ENCODE results near the gene ANKRD18A.

Gene ANKRD18A

GRCh38 chr9:38620483-38621433 lies at the start of gene ANKRD18A:
Gene ANKRD18A, minus strand, starts transcription at chr9:38620596. Its CDS starts 311 bp downstream, at chr9:38620285.
- peak; percentile 39 for DNase-seq (ENCODE audit: low read depth)
- in situ Hi-C loops (cut with HindIII; ENCODE audit: low sequenced_read_pairs), result no loop called here
- H3K4me3 ChIP-seq (ENCODE audit: low read depth, low read length), result peak within 1 kb of the TSS; percentile 55
- peak; percentile 64 for TF ChIP-seq CTCF (IDR thresholded peaks at IDR 0.05; ENCODE audit: low read depth, low read length, missing control alignments)

- no peak overlapping the region for H3K4me3 ChIP-seq (ENCODE audit: low read depth, low read length)
- in situ Hi-C loops (cut with HindIII; ENCODE audit: low sequenced_read_pairs), result no loop called here
- TF ChIP-seq CTCF (IDR thresholded peaks at IDR 0.05; ENCODE audit: low read depth, low read length, missing control alignments), result no peak
- DNase-seq (ENCODE audit: low read depth), result no peak
These were observed 48.5 kb upstream of the ANKRD18A start for GRCh38 chr9:38668791-38669466.

GRCh38 chr9:38662763-38663593 lies 42.6 kb upstream of the ANKRD18A start:
- in situ Hi-C loops (cut with HindIII; ENCODE audit: low sequenced_read_pairs), result no loop called here
- TF ChIP-seq CTCF (IDR thresholded peaks at IDR 0.05; ENCODE audit: low read depth, low read length, missing control alignments), result peak; percentile 83
- no peak overlapping the region for H3K4me3 ChIP-seq (ENCODE audit: low read depth, low read length)
- DNase-seq (ENCODE audit: low read depth), result no peak

GRCh38 chr9:38659538-38659937 lies 39.1 kb upstream of the ANKRD18A start:
- TF ChIP-seq CTCF (IDR thresholded peaks at IDR 0.05; ENCODE audit: low read depth, low read length, missing control alignments), result no peak
- H3K4me3 ChIP-seq (ENCODE audit: low read depth, low read length), result no peak overlapping the region
- in situ Hi-C loops (cut with HindIII; ENCODE audit: low sequenced_read_pairs), result no loop called here
- DNase-seq (ENCODE audit: low read depth), result no peak

- in situ Hi-C loops (cut with HindIII; ENCODE audit: low sequenced_read_pairs), result no loop called here
- H3K4me3 ChIP-seq (ENCODE audit: low read depth, low read length), result no peak overlapping the region
- no peak for DNase-seq (ENCODE audit: low read depth)
- TF ChIP-seq CTCF (IDR thresholded peaks at IDR 0.05; ENCODE audit: low read depth, low read length, missing control alignments), result no peak
These were observed 36.5 kb upstream of the ANKRD18A start for GRCh38 chr9:38656896-38657295.

GRCh38 chr9:38652486-38652885 lies 32.1 kb upstream of the ANKRD18A start:
- no peak overlapping the region for H3K4me3 ChIP-seq (ENCODE audit: low read depth, low read length)
- no peak for TF ChIP-seq CTCF (IDR thresholded peaks at IDR 0.05; ENCODE audit: low read depth, low read length, missing control alignments)

More at GRCh38 chr9:38652486-38652885, 32.1 kb upstream of the ANKRD18A start:
- in situ Hi-C loops (cut with HindIII; ENCODE audit: low sequenced_read_pairs), result no loop called here
- no peak for DNase-seq (ENCODE audit: low read depth)
